Astrocyte (in vitro differentiated cells and primary cell): Measurements from ENCODE around the gene ANKH.

Experiments
- EZH2 ChIP-seq: IDR thresholded peaks from 2 replicates; pipeline ENCODE4 v1.6.1; 2012; ENCODE audit warnings: mild to moderate bottlenecking, low read length, inconsistent platforms; ENCODE audit not compliant: insufficient read depth
- TF ChIP-seq, protein P1 (sequence below): IDR thresholded peaks from 2 replicates; pipeline ENCODE4 v1.5.1; 2011; ENCODE audit warnings: low read depth, mild to moderate bottlenecking, inconsistent platforms, low read length, moderate library complexity; ENCODE audit not compliant: insufficient read depth

DNA sequence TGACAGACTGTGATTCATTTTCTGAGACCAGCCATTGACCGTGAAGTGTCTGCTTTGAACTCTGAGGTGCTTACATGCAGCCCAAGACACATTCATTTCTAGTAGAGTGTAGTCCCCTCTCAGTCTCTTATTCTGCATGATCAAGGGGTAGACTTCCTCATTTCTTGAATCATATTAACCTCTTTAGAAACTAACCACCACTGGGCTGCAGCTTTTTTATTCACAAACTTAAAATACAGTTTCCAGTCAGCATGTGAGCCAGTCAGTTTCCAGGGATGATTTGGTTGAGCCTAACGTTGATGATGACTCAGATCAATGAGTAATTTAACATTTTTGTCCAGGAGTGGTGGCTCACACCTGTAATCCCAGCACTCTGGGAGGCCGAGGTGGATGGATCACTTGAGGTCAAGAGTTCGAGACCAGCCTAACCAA is 147.9 kb downstream of the ANKH start:
- TF ChIP-seq, protein P1, sequence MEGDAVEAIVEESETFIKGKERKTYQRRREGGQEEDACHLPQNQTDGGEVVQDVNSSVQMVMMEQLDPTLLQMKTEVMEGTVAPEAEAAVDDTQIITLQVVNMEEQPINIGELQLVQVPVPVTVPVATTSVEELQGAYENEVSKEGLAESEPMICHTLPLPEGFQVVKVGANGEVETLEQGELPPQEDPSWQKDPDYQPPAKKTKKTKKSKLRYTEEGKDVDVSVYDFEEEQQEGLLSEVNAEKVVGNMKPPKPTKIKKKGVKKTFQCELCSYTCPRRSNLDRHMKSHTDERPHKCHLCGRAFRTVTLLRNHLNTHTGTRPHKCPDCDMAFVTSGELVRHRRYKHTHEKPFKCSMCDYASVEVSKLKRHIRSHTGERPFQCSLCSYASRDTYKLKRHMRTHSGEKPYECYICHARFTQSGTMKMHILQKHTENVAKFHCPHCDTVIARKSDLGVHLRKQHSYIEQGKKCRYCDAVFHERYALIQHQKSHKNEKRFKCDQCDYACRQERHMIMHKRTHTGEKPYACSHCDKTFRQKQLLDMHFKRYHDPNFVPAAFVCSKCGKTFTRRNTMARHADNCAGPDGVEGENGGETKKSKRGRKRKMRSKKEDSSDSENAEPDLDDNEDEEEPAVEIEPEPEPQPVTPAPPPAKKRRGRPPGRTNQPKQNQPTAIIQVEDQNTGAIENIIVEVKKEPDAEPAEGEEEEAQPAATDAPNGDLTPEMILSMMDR: no peak
- TF ChIP-seq EZH2: no peak
